ENCODE measurements around the gene TRAK1.

Gene TRAK1

DNA sequence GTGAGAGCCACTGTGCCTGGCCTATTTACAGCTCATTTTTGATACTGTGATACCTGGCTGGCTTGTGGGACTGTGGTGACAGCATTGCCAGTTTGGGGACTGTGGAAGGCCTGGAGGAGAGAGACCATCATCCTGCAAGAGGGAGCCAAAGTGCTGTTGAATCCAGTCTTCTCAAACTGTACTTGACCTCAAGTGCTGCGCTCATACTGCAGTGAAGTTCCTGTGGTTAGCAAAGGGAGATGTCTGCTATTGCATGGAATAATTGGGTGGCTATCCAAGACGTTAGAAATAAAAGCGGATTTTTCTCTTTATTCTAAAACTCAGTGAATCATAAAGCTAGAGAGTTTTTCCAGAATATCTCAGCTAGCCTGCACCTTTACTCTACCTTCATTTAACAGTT, 91.4 kb downstream of the TRAK1 start:
- H3K4me3 ChIP-seq (ENCODE audit: low read depth, low read length) = no peak overlapping the region
- TF ChIP-seq, protein P1, sequence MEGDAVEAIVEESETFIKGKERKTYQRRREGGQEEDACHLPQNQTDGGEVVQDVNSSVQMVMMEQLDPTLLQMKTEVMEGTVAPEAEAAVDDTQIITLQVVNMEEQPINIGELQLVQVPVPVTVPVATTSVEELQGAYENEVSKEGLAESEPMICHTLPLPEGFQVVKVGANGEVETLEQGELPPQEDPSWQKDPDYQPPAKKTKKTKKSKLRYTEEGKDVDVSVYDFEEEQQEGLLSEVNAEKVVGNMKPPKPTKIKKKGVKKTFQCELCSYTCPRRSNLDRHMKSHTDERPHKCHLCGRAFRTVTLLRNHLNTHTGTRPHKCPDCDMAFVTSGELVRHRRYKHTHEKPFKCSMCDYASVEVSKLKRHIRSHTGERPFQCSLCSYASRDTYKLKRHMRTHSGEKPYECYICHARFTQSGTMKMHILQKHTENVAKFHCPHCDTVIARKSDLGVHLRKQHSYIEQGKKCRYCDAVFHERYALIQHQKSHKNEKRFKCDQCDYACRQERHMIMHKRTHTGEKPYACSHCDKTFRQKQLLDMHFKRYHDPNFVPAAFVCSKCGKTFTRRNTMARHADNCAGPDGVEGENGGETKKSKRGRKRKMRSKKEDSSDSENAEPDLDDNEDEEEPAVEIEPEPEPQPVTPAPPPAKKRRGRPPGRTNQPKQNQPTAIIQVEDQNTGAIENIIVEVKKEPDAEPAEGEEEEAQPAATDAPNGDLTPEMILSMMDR (IDR thresholded peaks at IDR 0.05; ENCODE audit: low read depth, low read length) = no peak

DNA sequence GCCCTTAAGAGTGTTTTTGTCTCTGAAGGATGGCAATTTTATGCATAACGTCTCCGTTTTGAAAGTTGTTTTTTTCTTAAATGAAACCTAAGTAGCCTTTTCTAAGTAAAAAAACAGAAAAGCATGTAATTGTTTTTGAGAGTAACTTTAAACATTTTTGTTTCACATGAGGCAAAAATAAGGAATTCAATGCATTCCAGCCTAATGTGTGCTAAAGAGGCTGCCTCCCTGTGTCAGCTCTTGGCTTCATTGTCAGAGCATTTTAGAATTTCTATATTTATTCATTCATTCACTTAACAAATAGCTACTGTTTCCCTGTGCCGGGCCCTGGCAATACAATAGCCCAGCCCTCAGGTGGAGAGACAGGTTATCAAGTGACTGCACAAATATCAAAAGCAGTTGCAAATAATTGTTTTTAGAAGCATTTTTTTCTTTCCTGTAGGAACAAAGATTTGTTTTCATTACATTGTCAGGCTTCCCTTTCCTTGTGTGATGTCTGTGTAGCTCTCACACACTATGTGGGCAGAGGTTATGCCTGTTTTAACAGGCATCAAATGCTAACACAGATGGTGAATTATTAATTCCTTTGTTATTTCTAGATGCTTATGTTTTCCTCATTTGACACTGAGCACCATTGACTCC, 93.0 kb downstream of the TRAK1 start:
- no peak overlapping the region for H3K4me3 ChIP-seq (ENCODE audit: low read depth, low read length)
- TF ChIP-seq, protein P1 (IDR thresholded peaks at IDR 0.05; ENCODE audit: low read depth, low read length) = no peak

DNA sequence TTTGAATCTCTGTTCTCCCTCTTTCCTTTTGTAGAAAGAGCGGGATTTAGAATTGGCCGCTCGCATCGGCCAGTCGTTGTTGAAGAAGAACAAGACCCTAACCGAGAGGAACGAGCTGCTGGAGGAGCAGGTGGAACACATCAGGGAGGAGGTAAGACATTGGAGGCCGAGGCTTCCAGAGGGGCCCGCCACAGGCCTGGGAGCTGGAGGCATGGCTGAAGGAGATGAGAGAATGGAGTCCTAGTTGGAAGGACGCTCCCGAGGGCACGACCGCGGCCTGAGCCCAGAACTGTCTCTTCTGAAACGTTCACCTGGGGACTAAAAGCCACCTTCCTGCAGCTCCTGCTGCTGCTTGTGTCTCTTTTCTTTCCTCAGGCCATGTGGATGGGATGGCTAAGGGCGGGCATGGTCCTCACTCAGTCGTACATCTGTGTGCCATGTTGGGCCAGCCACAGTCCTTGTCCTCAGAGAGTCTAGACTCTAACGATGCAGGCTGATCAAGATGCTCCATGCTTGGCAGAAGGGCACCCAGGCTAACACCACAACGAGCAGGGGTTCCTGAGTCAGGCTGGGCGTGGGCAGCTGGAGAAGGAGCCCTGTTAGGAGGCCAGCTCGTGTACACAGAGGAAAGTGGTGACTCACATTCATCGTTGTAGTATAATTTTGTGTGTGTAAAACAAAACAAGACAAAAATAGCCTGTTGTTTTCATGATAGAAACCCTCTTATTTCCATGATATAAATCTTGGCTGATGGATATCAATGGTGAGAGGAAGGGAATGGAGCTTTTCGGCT, 93.7 kb downstream of the TRAK1 start:
- TF ChIP-seq, protein P1 (IDR thresholded peaks at IDR 0.05; ENCODE audit: low read depth, low read length) = no peak
- H3K4me3 ChIP-seq (ENCODE audit: low read depth, low read length) = no peak overlapping the region

DNA sequence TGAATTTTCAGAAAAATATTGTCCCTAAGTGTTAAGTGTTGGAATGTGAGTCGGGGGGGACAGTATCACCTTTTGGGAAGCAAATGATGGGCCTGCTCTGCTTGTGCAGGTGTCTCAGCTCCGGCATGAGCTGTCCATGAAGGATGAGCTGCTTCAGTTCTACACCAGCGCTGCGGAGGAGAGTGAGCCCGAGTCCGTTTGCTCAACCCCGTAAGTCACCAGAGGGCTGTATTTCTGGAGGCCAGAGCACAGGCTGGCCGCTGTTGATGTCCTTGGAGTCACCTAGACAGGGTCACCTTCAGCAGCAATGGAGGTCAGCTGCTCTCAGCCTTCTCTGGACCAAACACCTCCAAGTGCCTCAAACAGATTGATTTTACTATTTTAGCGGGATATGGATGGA, 96.8 kb downstream of the TRAK1 start:
- no peak overlapping the region for H3K4me3 ChIP-seq (ENCODE audit: low read depth, low read length)
- TF ChIP-seq, protein P1 (IDR thresholded peaks at IDR 0.05; ENCODE audit: low read depth, low read length) = no peak

DNA sequence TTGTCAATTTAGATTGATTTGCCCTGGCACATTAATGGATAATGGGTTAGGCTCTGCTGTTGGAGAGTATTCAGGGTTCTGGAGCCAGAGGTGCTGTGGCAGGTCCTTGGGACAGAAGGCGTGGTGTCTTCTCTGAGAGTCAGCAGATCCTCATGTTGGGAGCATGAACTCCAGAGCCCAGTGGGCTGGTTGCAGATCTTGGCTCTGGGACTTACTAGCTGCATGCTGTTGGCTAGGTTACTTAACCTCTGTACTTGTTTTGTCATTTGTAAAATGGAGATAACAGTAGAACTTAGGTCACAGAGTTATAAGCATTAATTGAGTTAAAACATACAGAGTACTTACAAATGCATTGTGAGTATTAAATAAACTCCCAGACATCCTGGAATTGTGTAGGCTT, 97.2 kb downstream of the TRAK1 start:
- TF ChIP-seq, protein P1 (IDR thresholded peaks at IDR 0.05; ENCODE audit: low read depth, low read length) = no peak
- H3K4me3 ChIP-seq (ENCODE audit: low read depth, low read length) = no peak overlapping the region

DNA sequence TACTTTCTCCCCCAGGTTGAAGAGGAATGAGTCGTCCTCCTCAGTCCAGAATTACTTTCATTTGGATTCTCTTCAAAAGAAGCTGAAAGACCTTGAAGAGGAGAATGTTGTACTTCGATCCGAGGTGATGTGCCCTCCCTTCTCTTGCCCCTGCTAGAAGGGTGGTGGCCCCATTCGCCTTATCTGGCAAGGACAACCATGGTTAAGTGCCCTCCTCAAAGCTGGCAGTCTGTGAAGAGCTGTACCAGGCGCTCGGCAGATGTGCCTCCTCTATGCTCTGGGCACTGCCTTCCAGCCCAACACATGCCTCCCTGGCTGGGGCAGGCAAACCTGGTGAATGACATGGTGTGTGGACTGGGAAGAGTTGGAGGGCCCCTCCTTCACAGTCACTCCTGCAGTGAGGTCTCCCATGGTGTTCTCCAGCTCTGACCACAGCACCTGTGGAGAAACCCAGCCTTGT, 97.9 kb downstream of the TRAK1 start:
- no peak overlapping the region for H3K4me3 ChIP-seq (ENCODE audit: low read depth, low read length)
- TF ChIP-seq, protein P1 (IDR thresholded peaks at IDR 0.05; ENCODE audit: low read depth, low read length) = no peak

DNA sequence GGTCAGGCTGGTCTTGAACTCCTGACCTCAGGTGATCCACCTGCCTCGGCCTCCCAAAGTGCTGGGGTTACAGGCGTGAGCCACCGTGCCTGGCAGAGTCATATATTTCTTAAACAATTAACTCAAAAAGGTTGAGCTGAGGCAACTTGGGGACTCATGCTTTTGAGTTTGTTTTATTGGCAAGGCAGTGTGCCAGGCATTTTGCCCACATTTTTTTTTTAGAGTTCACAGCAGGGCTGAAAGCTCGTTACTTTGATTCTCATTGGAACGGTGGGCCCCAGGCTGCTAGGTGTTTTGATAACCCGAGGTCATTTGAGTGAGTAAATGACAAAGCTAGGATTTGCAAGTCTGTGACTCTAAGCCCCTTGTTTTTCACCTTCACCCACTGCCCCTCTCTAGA, 98.6 kb downstream of the TRAK1 start:
- TF ChIP-seq, protein P1 (IDR thresholded peaks at IDR 0.05; ENCODE audit: low read depth, low read length) = no peak
- H3K4me3 ChIP-seq (ENCODE audit: low read depth, low read length) = no peak overlapping the region

All from WI38 (cell line).